ENCODE results near the gene GLUD2.

Gene GLUD2

GRCh38 chrX:121013897-121014455, 33.4 kb upstream of the GLUD2 start:
- no peak overlapping the region for H3K4me3 ChIP-seq (ENCODE audit: low read depth, low read length)
- TF ChIP-seq CTCF (IDR thresholded peaks at IDR 0.05; ENCODE audit: control insufficient read depth, extremely low read depth, insufficient read depth), result no peak
- no peak for DNase-seq (ENCODE audit: low read depth)

DNA sequence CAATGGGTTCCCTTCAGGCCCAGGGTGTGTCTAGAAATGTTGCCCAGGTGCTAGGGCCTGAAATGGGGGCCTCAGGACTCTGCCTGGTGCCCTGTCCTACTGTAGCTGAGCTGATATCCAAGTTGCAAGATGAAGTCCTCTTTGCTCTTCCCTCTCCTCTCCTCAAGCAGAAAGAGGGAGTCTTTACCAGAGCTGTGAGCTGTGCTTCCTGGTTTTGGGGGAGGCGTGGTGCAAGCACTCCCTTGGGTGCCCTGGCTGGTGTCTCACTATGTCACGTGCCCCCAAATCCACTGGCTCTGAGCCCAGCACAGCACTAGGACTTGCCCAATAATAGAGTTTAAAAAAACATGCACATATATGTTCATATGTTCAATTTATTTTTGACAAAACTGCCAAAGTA, 32.6 kb upstream of the GLUD2 start:
- no peak for DNase-seq (ENCODE audit: low read depth)
- H3K4me3 ChIP-seq (ENCODE audit: low read depth, low read length), result no peak overlapping the region
- TF ChIP-seq CTCF (IDR thresholded peaks at IDR 0.05; ENCODE audit: control insufficient read depth, extremely low read depth, insufficient read depth), result no peak

GRCh38 chrX:121028419-121028818, 19.0 kb upstream of the GLUD2 start:
- H3K4me3 ChIP-seq (ENCODE audit: low read depth, low read length), result no peak overlapping the region
- no peak for DNase-seq (ENCODE audit: low read depth)
- no peak for TF ChIP-seq CTCF (IDR thresholded peaks at IDR 0.05; ENCODE audit: control insufficient read depth, extremely low read depth, insufficient read depth)

DNA sequence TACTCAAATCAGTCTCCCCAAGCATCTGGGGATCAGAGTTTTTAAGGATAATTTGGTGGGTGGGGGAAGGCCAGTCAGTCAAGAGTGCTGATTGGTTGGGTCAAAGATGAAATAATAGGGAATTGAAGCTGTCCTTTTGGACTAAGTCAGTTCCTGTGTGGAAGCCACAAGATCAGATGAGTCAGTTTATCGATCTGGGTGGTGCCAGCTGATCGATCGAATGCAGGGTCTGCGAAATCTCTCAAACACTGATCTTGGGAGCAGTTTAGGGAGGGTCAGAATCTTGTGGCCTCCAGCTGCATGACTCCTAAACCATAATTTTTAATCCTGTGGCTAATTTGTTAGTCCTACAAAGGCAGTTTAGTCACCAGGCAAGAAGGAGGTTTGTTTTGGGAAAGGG, 17.3 kb upstream of the GLUD2 start:
- no peak for DNase-seq (ENCODE audit: low read depth)
- H3K4me3 ChIP-seq (ENCODE audit: low read depth, low read length), result no peak overlapping the region
- no peak for TF ChIP-seq CTCF (IDR thresholded peaks at IDR 0.05; ENCODE audit: control insufficient read depth, extremely low read depth, insufficient read depth)

GRCh38 chrX:121032531-121032930, 14.9 kb upstream of the GLUD2 start:
- H3K4me3 ChIP-seq (ENCODE audit: low read depth, low read length), result no peak overlapping the region
- no peak for DNase-seq (ENCODE audit: low read depth)
- no peak for TF ChIP-seq CTCF (IDR thresholded peaks at IDR 0.05; ENCODE audit: control insufficient read depth, extremely low read depth, insufficient read depth)

- TF ChIP-seq CTCF (IDR thresholded peaks at IDR 0.05; ENCODE audit: control insufficient read depth, extremely low read depth, insufficient read depth), result no peak
- DNase-seq (ENCODE audit: low read depth), result no peak
Observed at GRCh38 chrX:121036137-121036536, 11.3 kb upstream of the GLUD2 start.

GRCh38 chrX:121036951-121037350, 10.5 kb upstream of the GLUD2 start:
- DNase-seq (ENCODE audit: low read depth), result no peak
- TF ChIP-seq CTCF (IDR thresholded peaks at IDR 0.05; ENCODE audit: control insufficient read depth, extremely low read depth, insufficient read depth), result no peak
- no peak overlapping the region for H3K4me3 ChIP-seq (ENCODE audit: low read depth, low read length)

More at GRCh38 chrX:121036137-121036536, 11.3 kb upstream of the GLUD2 start:
- no peak overlapping the region for H3K4me3 ChIP-seq (ENCODE audit: low read depth, low read length)

All from LNCaP clone FGC (cell line).